Body of pancreas (tissue), 4 donors: Measurements from ENCODE around the gene OR6V1. TPM values are rescaled to one million over a fixed set of nuclear protein-coding genes. Genes with fewer than 3 reads are reported as not detected.
A peak's percentile ranks its signal among the peaks of the same experiment; 100 is the strongest.

Experiments used
- ATAC-seq: fragments of 150-250 bp; one replicate; pipeline ENCODE4 v1.9.1; 2016
- DNase-seq, 4 donors: peaks; one replicate each; pipeline ENCODE4 v3.0.0-alpha.2; 2019
- H3K27ac ChIP-seq, 4 donors: fragments of 200-600 bp; sonication (generic); 1 replicate in 3 of 4; 2 replicates in 1 of 4; pipeline versions ENCODE4 v1.5.1 to v1.6.1; 2016 to 2019; ENCODE audit warnings: mild to moderate bottlenecking in 1 of 4, mixed read lengths in 1 of 4, moderate library complexity in 1 of 4
- H3K27me3 ChIP-seq, 2 donors: fragments of 200-600 bp; sonication (generic); one replicate each; pipeline ENCODE4 v1.6.0; 2016; ENCODE audit warnings: mild to moderate bottlenecking in 1 of 2
- H3K36me3 ChIP-seq, 2 donors: fragments of 200-600 bp; sonication (generic); replicated peaks in 1 of 2; 2 replicates each; pipeline ENCODE4 v1.5.1; 2016; ENCODE audit warnings: low read depth in 2 of 2; ENCODE audit not compliant: insufficient read depth in 1 of 2
- H3K4me1 ChIP-seq: fragments of 200-600 bp; sonication (generic); one replicate; pipeline ENCODE4 v1.6.0; 2016
- H3K4me3 ChIP-seq, 2 donors: fragments of 200-600 bp; sonication (generic); 1 replicate in 1 of 2; 2 replicates in 1 of 2; pipeline ENCODE4 v1.5.1; 2016 to 2019
- H3K9me3 ChIP-seq, 3 donors: fragments of 200-600 bp; sonication (generic); 1 replicate in 2 of 3; 2 replicates in 1 of 3; pipeline ENCODE4 v1.5.1; 2016
- CTCF ChIP-seq, 7 experiments: fragments of 450-650 bp in 4 of 7; fragments of 200-600 bp in 3 of 7; sonication (generic) in 3 of 7; IDR thresholded peaks; one replicate each; pipeline ENCODE4 v1.5.1; 2016 to 2019; ENCODE audit warnings: antibody characterized with exemption in 7 of 7
- POLR2A ChIP-seq, 3 donors: fragments of 450-650 bp; IDR thresholded peaks; one replicate each; pipeline ENCODE4 v1.6.1; 2016; ENCODE audit warnings: antibody characterized with exemption in 3 of 3, mild to moderate bottlenecking in 2 of 3
- WGBS, 2 donors: methylation state at CpG; one replicate each; pipeline ENCODE4 v1.1.5; 2017; 5-methylcytosine and 5-hydroxymethylcytosine counted together
- intact Hi-C: fragments of 100-400 bp; cut with DNase I; formaldehyde crosslinking; loops from one replicate; pipeline ENCODE4 v1.15.1; 2023
- total RNA-seq, 2 donors: library from RNA; depleted of rRNA; stranded (reverse); fragments of >200 nt; gene quantifications; one replicate each; pipeline ENCODE4 v1.1.0, GENCODE V29; 2016

The OR6V1 gene
- not detected for total RNA-seq

- no peak within 1 kb of the TSS for H3K4me3 ChIP-seq
- H3K27me3 ChIP-seq: no peaks in the 10 kb centered on the region
- TF ChIP-seq CTCF (IDR thresholded peaks at IDR 0.05): no peak
- TF ChIP-seq POLR2A (IDR thresholded peaks at IDR 0.05): no peak
- no peak within 1 kb of the TSS for H3K27ac ChIP-seq
- 75 to 77% methylated on average over 4 of the region's 4 CpGs for WGBS, 2 donors
- H3K4me1 ChIP-seq: no peaks in the 10 kb centered on the region
- DNase-seq: no peak
- no peaks in the 10 kb centered on the region for H3K9me3 ChIP-seq
- H3K36me3 ChIP-seq: no peaks in the 10 kb centered on the region
- no peak for ATAC-seq
- intact Hi-C loops: no loop called here
Observed at GRCh38 chr7:143052041-143052440, at the start of gene OR6V1. Gene OR6V1, plus strand, starts transcription at chr7:143052341. Its CDS starts 0 bp downstream, at chr7:143052341.

GRCh38 chr7:143002898-143003297, 49.2 kb upstream of the OR6V1 start:
- intact Hi-C loops: no loop called here
- ATAC-seq (peak; percentile 49), DNase-seq (peak; percentile 53 to 81 (median 68))
- Histone ChIP-seq H3K36me3 (no peaks in the 10 kb centered on the region), H3K4me1 (peaks cover 6% of the 10 kb centered on the region), H3K27ac (no peak overlapping the region), H3K9me3 (no peaks in the 10 kb centered on the region), H3K27me3 (no peaks in the 10 kb centered on the region), H3K4me3 (no peak overlapping the region)
- TF ChIP-seq POLR2A (IDR thresholded peaks at IDR 0.05) (no peak), CTCF (IDR thresholded peaks at IDR 0.05) (no peak)
- WGBS, 2 donors: 42 to 43% methylated on average over 5 of the region's 5 CpGs

- Histone ChIP-seq H3K27ac (no peak overlapping the region), H3K27me3 (no peaks in the 10 kb centered on the region), H3K4me3 (no peak overlapping the region), H3K36me3 (no peaks in the 10 kb centered on the region), H3K4me1 (peaks cover 6% of the 10 kb centered on the region), H3K9me3 (no peaks in the 10 kb centered on the region)
- peak; percentile 68 for ATAC-seq
- TF ChIP-seq POLR2A (IDR thresholded peaks at IDR 0.05) (no peak), CTCF (IDR thresholded peaks at IDR 0.05) (peak; percentile 65 to 84 (median 77))
- DNase-seq: peak in 3 of 4 donors; percentile 23 to 35 (median 29)
- intact Hi-C loops: no loop called here
- WGBS, 2 donors: 19 to 28% methylated on average over 6 of the region's 6 CpGs
Observed at GRCh38 chr7:143003393-143004051, 48.6 kb upstream of the OR6V1 start.

GRCh38 chr7:143005632-143006260, 46.4 kb upstream of the OR6V1 start:
- Histone ChIP-seq H3K36me3 (no peaks in the 10 kb centered on the region), H3K4me3 (no peak overlapping the region), H3K9me3 (no peaks in the 10 kb centered on the region), H3K27ac (no peak overlapping the region), H3K4me1 (peaks cover 6% of the 10 kb centered on the region), H3K27me3 (no peaks in the 10 kb centered on the region)
- no peak for ATAC-seq
- no peak for DNase-seq
- WGBS, 2 donors: 50 to 63% methylated on average over 6 of the region's 6 CpGs
- TF ChIP-seq POLR2A (IDR thresholded peaks at IDR 0.05): no peak
- TF ChIP-seq CTCF (IDR thresholded peaks at IDR 0.05): no peak
- intact Hi-C loops: loop anchor here (5.0 kb wide), 1 partner anchor 207 kb away; no protein-coding TSS in a partner anchor
